ENCODE measurements around the gene CDC5L. TPM values are rescaled to one million over a fixed set of nuclear protein-coding genes. Genes with fewer than 3 reads are reported as not detected.

The CDC5L gene
- total RNA-seq, 2 donors from 2014 or later, result 18.0 to 18.9 TPM

- Histone ChIP-seq H3K9me3 (no peaks in the 10 kb centered on the region), H3K4me1 (replicated peaks) (no peaks in the 10 kb centered on the region), H3K36me3 (no peaks in the 10 kb centered on the region), H3K27me3 (replicated peaks; ENCODE audit: insufficient read depth) (no peaks in the 10 kb centered on the region), H3K4me3 (no peak overlapping the region), H3K27ac (no peak overlapping the region)
- WGBS, result 93% methylated on average over 5 of the region's 5 CpGs
- intact Hi-C loops (cut with DNase I), result no loop called here
- TF ChIP-seq POLR2AphosphoS5 (IDR thresholded peaks at IDR 0.05), result no peak
- TF ChIP-seq POLR2A (IDR thresholded peaks at IDR 0.05), result no peak
- TF ChIP-seq CTCF (IDR thresholded peaks at IDR 0.05), result no peak
- DNase-seq (ENCODE audit: low spot score), result no peak
Observed at GRCh38 chr6:44401138-44401537, 13.6 kb downstream of the CDC5L start.

- WGBS, result 78% methylated on average over 5 of the region's 5 CpGs
- DNase-seq (ENCODE audit: low spot score), result no peak
- intact Hi-C loops (cut with DNase I), result no loop called here
- Histone ChIP-seq H3K9me3 (no peaks in the 10 kb centered on the region), H3K4me1 (replicated peaks) (no peaks in the 10 kb centered on the region), H3K4me3 (no peak overlapping the region), H3K36me3 (peaks cover 3 to 4% of the 10 kb centered on the region in 2 donors), H3K27ac (no peak overlapping the region), H3K27me3 (replicated peaks; ENCODE audit: insufficient read depth) (no peaks in the 10 kb centered on the region)
- TF ChIP-seq CTCF (IDR thresholded peaks at IDR 0.05), result no peak
- no peak for TF ChIP-seq POLR2AphosphoS5 (IDR thresholded peaks at IDR 0.05)
- TF ChIP-seq POLR2A (IDR thresholded peaks at IDR 0.05), result no peak
Observed at GRCh38 chr6:44404022-44404714, 16.7 kb downstream of the CDC5L start.

- H3K36me3 ChIP-seq, result peaks cover 3 to 4% of the 10 kb centered on the region in 2 donors
- intact Hi-C loops (cut with DNase I), result no loop called here
- H3K9me3 ChIP-seq, result no peaks in the 10 kb centered on the region
- no peaks in the 10 kb centered on the region for H3K27me3 ChIP-seq (replicated peaks; ENCODE audit: insufficient read depth)
- no peak overlapping the region for H3K4me3 ChIP-seq
- WGBS, result 94% methylated on average over 1 of the region's 1 CpG
- H3K4me1 ChIP-seq (replicated peaks), result no peaks in the 10 kb centered on the region
- TF ChIP-seq POLR2A (IDR thresholded peaks at IDR 0.05) (no peak), CTCF (IDR thresholded peaks at IDR 0.05) (no peak), POLR2AphosphoS5 (IDR thresholded peaks at IDR 0.05) (no peak)
- no peak overlapping the region for H3K27ac ChIP-seq
- no peak for DNase-seq (ENCODE audit: low spot score)
Observed at GRCh38 chr6:44404715-44405099, 17.2 kb downstream of the CDC5L start.

GRCh38 chr6:44407951-44408670, 20.6 kb downstream of the CDC5L start:
- Histone ChIP-seq H3K36me3 (peaks cover 3 to 4% of the 10 kb centered on the region in 2 donors), H3K4me3 (no peak overlapping the region), H3K9me3 (no peaks in the 10 kb centered on the region), H3K4me1 (replicated peaks) (no peaks in the 10 kb centered on the region), H3K27me3 (replicated peaks; ENCODE audit: insufficient read depth) (no peaks in the 10 kb centered on the region), H3K27ac (no peak overlapping the region)
- intact Hi-C loops (cut with DNase I), result no loop called here
- 86% methylated on average over 11 of the region's 11 CpGs for WGBS
- no peak for DNase-seq (ENCODE audit: low spot score)
- TF ChIP-seq POLR2AphosphoS5 (IDR thresholded peaks at IDR 0.05) (no peak), CTCF (IDR thresholded peaks at IDR 0.05) (no peak)

Data from prostate gland (tissue), 2 donors.